ELR (cell line): Measurements from ENCODE around the gene NR1I2.

Source experiments
- DNase-seq: peaks from one replicate; pipeline ENCODE4 v3.0.0-alpha.2; 2015; ENCODE audit warnings: low read depth

The NR1I2 gene

GRCh38 chr3:119781330-119782198 is at the start of gene NR1I2:
NR1I2 (plus strand) TSS chr3:119782101.
- no peak for DNase-seq

- no peak for DNase-seq
These were observed 48.1 kb upstream of the NR1I2 start for GRCh38 chr3:119733812-119734211.

GRCh38 chr3:119738741-119739140 is 43.2 kb upstream of the NR1I2 start:
- DNase-seq, result no peak

GRCh38 chr3:119741657-119742590 is 40.0 kb upstream of the NR1I2 start:
- DNase-seq, result no peak

GRCh38 chr3:119743921-119744320 is 38.0 kb upstream of the NR1I2 start:
- DNase-seq, result no peak

GRCh38 chr3:119745942-119746341 is 36.0 kb upstream of the NR1I2 start:
- no peak for DNase-seq

- no peak for DNase-seq
These were observed 35.5 kb upstream of the NR1I2 start for GRCh38 chr3:119746423-119746822.

- DNase-seq, result no peak
These were observed 34.5 kb upstream of the NR1I2 start for GRCh38 chr3:119747357-119747756.

GRCh38 chr3:119748991-119749390 is 32.9 kb upstream of the NR1I2 start:
- DNase-seq, result no peak

GRCh38 chr3:119751423-119751822 is 30.5 kb upstream of the NR1I2 start:
- no peak for DNase-seq

- DNase-seq, result no peak
These were observed 21.9 kb upstream of the NR1I2 start for GRCh38 chr3:119759962-119760361.

GRCh38 chr3:119762876-119763275 is 19.0 kb upstream of the NR1I2 start:
- DNase-seq, result no peak

GRCh38 chr3:119763466-119763865 is 18.4 kb upstream of the NR1I2 start:
- DNase-seq, result no peak

- no peak for DNase-seq
These were observed 16.7 kb upstream of the NR1I2 start for GRCh38 chr3:119765239-119765638.

- DNase-seq, result no peak
These were observed 13.8 kb upstream of the NR1I2 start for GRCh38 chr3:119767936-119768601.

GRCh38 chr3:119768668-119769393 is 13.1 kb upstream of the NR1I2 start:
- DNase-seq, result no peak

GRCh38 chr3:119769394-119770149 is 12.3 kb upstream of the NR1I2 start:
- peak; percentile 15 for DNase-seq

GRCh38 chr3:119774444-119774843 is 7.5 kb upstream of the NR1I2 start:
- DNase-seq, result no peak

- DNase-seq, result no peak
These were observed 5.6 kb upstream of the NR1I2 start for GRCh38 chr3:119776304-119776703.

- DNase-seq, result no peak
These were observed 3.7 kb upstream of the NR1I2 start for GRCh38 chr3:119778176-119778575.

- no peak for DNase-seq
These were observed 3.1 kb upstream of the NR1I2 start for GRCh38 chr3:119778811-119779210.
